GM12801 (cell line): Measurements from ENCODE around the gene TXNL4B.

Experiments used
- TF ChIP-seq, protein P1 (sequence below): IDR thresholded peaks from one replicate; pipeline ENCODE4 v1.5.1; 2011; ENCODE audit warnings: control low read depth; ENCODE audit not compliant: insufficient read length; ENCODE audit errors: extremely low read depth

TXNL4B gene

DNA sequence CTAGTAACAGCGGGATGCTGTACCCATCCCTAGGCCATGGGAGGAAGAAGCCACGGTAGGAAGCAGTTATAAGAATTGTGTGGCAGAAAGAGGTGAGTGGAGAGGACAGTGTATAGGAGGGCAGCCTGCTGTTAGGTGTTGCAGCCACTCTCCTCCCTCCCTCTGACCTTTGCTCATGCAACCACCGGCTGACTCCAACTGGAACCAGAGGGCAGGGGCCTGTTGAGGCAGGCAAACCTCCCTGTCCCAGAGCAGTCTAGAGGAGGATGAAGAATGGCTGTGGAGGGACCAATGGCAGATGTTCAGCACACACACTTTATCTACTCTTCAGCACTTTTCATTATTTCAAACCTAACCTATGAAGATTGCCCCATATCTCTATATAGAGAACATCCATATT lies 2.2 kb downstream of the TXNL4B start:
- TF ChIP-seq, protein P1, sequence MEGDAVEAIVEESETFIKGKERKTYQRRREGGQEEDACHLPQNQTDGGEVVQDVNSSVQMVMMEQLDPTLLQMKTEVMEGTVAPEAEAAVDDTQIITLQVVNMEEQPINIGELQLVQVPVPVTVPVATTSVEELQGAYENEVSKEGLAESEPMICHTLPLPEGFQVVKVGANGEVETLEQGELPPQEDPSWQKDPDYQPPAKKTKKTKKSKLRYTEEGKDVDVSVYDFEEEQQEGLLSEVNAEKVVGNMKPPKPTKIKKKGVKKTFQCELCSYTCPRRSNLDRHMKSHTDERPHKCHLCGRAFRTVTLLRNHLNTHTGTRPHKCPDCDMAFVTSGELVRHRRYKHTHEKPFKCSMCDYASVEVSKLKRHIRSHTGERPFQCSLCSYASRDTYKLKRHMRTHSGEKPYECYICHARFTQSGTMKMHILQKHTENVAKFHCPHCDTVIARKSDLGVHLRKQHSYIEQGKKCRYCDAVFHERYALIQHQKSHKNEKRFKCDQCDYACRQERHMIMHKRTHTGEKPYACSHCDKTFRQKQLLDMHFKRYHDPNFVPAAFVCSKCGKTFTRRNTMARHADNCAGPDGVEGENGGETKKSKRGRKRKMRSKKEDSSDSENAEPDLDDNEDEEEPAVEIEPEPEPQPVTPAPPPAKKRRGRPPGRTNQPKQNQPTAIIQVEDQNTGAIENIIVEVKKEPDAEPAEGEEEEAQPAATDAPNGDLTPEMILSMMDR, result no peak

DNA sequence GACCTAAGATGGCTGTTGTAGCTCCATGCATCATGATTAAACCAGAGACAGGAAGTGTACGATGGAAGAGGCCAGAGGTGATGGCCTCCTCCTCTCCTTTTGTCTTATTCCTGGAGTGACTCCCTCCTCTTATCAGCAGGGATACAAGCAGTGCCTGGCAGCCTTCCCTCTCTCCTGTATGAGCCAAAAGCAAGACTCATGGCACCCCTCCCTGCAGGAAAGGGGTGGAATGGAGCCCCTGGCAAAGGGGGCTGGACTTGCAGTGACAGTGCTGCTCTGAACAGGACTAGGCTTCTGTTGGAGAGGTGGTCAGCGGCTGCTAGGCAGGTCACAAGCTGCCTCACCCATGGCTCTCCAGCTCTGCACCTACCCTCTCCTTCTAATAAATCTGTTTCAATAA lies 8.4 kb downstream of the TXNL4B start:
- TF ChIP-seq, protein P1, result no peak

DNA sequence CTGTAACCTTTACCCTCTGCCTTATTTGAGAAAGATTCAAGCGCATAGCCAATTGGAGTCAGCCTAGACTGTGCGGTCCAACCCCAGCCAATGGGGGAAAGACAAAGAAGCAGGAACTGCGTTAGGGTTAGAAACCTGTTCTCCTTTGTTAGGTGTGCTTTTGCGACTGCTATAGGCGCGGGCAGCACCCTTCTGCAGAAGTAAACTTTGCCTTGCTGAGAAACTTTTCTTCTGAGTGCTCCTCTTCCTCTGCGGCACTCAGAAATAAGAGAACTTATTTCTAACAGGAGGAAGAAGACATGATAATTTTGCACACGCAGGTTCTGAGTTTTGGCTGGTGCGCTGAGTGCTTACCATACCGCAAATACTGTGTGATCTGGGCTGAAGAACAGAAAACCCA lies 9.0 kb downstream of the TXNL4B start:
- TF ChIP-seq, protein P1, result no peak

DNA sequence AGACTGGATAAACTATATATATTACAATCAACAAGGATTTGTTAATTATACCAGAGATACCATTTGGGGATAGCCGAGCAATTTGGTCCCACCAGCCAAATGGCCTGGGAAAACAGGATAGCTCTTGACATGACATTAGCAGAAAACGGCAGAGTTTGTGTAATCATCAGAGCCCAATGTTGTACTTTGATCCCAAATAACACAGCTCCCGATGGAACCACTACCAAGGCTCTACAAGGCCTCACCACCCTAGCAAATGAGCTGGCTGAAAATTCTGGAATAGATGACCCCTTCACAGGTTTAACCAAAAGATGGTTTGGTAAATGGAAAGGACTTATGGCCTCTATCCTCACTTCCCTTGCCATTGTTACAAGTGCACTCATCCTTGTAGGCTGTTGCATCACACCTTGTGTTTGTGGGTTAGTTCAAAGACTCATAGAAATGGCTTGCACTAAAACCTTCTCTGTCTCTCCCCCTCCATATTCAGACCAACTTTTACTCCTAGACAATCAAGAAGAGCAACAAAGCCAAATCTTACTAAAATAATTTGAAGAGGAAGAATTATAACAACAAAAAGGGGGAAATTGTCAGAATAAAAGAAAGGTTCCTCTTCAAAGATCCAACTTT lies 9.5 kb downstream of the TXNL4B start:
- TF ChIP-seq, protein P1, result no peak

DNA sequence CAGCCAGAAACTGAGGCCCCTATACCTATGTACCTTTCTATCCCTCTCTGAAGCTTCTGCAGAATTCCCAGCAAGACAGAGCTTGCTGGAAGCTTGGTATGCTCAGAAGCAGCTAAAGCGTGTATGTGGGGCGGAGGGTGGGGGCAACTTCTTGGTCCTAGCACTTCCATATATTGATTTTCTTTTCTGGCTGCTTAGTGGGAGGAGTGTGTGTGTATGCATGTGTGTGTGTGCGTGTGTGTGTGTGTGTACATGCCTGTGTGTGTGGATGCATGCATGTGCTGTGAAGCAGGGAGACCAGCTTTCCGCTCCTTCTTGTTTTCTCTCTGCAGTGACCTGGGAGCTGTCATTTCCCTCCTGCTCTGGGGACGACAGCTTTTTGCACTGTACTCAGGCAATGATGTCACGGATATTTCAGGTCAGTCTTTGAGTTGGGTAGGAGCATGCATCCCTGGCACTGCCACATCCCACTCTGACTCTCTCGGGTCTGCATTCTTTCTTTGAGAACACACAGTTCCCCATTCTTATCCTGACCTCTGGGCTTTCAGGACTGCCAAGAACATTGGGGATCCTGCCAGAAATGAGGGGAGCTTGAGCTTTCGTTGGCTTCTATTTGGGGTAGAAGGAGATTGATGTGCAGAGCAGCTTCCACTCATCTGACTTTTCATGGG lies 19.7 kb downstream of the TXNL4B start:
- TF ChIP-seq, protein P1, result no peak

DNA sequence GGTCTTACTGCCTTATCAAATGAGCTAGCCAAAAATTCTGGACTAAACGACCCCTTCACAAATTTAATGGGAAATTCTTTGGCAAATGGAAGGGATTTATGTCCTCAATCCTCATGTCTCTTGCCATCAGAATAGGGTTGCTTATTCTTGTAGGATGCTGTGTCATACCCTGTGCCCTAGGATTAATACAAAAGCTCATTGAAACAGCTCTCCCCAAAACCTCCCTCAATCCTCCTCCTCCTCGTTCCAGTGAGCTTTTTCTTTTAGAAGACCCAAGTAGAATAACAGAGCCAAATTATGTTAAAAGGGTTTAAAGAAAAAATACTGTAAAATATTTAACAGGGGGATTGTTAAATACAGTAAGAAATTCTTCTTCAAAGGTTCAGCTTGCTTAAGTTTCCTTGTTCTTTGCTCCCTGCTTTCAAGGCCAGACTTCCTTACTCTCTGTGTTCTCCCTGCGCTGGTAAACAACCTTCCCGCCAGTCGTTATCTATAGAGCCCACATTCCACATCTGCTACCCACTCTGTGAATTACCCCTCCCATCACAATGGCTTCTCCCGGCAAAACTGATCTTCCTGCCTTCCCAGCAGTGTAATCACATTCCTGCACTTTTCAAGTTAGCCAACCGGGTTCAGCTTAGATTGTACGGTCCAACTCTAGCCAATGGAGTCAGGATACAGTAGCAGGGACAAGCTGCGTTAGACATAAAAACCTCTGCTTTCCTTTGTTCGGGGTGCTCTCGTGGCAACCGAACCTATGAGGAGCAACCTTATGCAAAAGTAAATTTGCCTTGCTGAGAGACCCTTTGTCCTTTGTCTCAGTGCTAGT lies 20.7 kb downstream of the TXNL4B start:
- TF ChIP-seq, protein P1, result no peak

DNA sequence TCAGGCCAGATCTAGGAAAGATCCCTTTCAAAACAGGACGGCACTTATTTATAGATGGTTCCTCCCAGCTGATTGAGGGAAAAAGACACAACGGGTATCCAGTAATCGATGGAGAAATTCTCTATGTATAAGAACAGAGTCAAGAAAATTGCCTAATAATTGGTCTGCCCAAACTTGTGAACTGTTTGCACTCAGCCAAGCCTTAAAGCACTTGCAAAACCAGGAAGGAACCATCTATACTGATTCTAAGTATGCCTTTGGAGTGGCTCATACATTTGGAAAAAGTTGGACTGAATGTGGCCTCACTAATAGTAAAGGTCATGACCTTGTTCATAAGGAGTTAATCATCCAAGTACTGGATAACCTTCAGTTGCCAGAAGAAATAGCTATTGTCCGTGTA lies 24.5 kb downstream of the TXNL4B start:
- TF ChIP-seq, protein P1, result no peak
